CD4-positive, alpha-beta T cell (primary cell): ENCODE measurements around the gene GUCD1. TPM values are rescaled to one million over a fixed set of nuclear protein-coding genes. Genes with fewer than 3 reads are reported as not detected.
A peak's percentile ranks its signal among the peaks of the same experiment; 100 is the strongest.

Source experiments
- ATAC-seq: fragments of 200-7000 bp; cut with Tn5 transposase; one replicate; pipeline ENCODE4 v1.10.0; 2022; ENCODE audit warnings: mild to moderate bottlenecking; ENCODE audit not compliant: poor library complexity
- CTCF ChIA-PET: fragments of 350-600 bp; sonication (Branson Sonifier 250); formaldehyde crosslinking; loops from one replicate; lab custom pipeline; 2021; ENCODE audit warnings: antibody characterized with exemption, inconsistent platforms; lab: Charles Lee
- POLR2A ChIA-PET: fragments of 350-600 bp; sonication (Branson Sonifier 250); formaldehyde crosslinking; loops from one replicate; lab custom pipeline; 2021; ENCODE audit warnings: antibody characterized with exemption, inconsistent platforms; lab: Charles Lee
- DNase-seq, 14 experiments: peaks; one replicate each; pipeline ENCODE4 v3.0.0-alpha.2; 2013 to 2020; ENCODE audit warnings: mixed read lengths in 2 of 14
- H3K27ac ChIP-seq, 2 donors: one replicate each; pipeline versions ENCODE4 v1.5.1 to v1.7.0; 2013; ENCODE audit warnings: low read length in 2 of 2, low read depth in 1 of 2, mild to moderate bottlenecking in 1 of 2
- H3K27me3 ChIP-seq, 2 experiments: 1 replicate in 1 of 2; 2 replicates in 1 of 2; pipeline versions ENCODE4 v1.6.1 to v1.7.0; 2013; ENCODE audit warnings: low read length in 2 of 2, control low read depth in 1 of 2, mild to moderate bottlenecking in 1 of 2, moderate library complexity in 1 of 2; ENCODE audit not compliant: insufficient read depth in 2 of 2, control insufficient read depth in 1 of 2
- H3K36me3 ChIP-seq: one replicate; pipeline ENCODE4 v1.6.1; 2013; ENCODE audit warnings: low read length, control low read depth; ENCODE audit not compliant: insufficient read depth
- H3K4me1 ChIP-seq: one replicate; pipeline ENCODE4 v1.6.1; 2013; ENCODE audit warnings: low read length, control low read depth; ENCODE audit not compliant: insufficient read depth
- H3K4me3 ChIP-seq: one replicate; pipeline ENCODE4 v1.5.1; 2013; ENCODE audit warnings: mild to moderate bottlenecking, low read length, moderate library complexity
- H3K9me3 ChIP-seq, 2 experiments: 1 replicate in 1 of 2; 2 replicates in 1 of 2; pipeline versions ENCODE4 v1.6.1 to v1.7.0; 2013; ENCODE audit warnings: low read length in 2 of 2, mild to moderate bottlenecking in 2 of 2, control low read depth in 1 of 2, moderate library complexity in 1 of 2; ENCODE audit not compliant: control insufficient read depth in 1 of 2, insufficient read depth in 1 of 2
- H3K27ac Mint-ChIP-seq: one replicate; pipeline ENCODE4 v1.8.0; 2020; ENCODE audit warnings: mixed read lengths
- H3K27me3 Mint-ChIP-seq: one replicate; pipeline ENCODE4 v1.8.0; 2021; ENCODE audit warnings: mixed read lengths
- H3K36me3 Mint-ChIP-seq: one replicate; pipeline ENCODE4 v1.8.0; 2021; ENCODE audit warnings: low read depth, mixed read lengths
- H3K4me1 Mint-ChIP-seq: one replicate; pipeline ENCODE4 v1.8.0; 2021; ENCODE audit warnings: low read depth, mixed read lengths
- H3K4me3 Mint-ChIP-seq: one replicate; pipeline ENCODE4 v1.8.0; 2020; ENCODE audit warnings: mild to moderate bottlenecking, mixed read lengths
- H3K9me3 Mint-ChIP-seq: one replicate; pipeline ENCODE4 v1.8.0; 2020; ENCODE audit warnings: mixed read lengths
- CTCF ChIP-seq: fragments of 200-600 bp; IDR thresholded peaks from one replicate; pipeline ENCODE4 v1.8.0; 2022; ENCODE audit warnings: antibody characterized with exemption, mild to moderate bottlenecking
- intact Hi-C, 2 experiments: fragments of 100-400 bp; cut with DNase I in 1 of 2; cut with micrococcal nuclease in 1 of 2; formaldehyde crosslinking; loops; one replicate each; pipeline versions ENCODE4 v1.15.1 to v1.9.0; 2023 to 2025; cut with DNase I, micrococcal nuclease
- total RNA-seq, 174 experiments: library from RNA in 2 of 174; stranded (reverse) in 2 of 174; gene quantifications; one replicate each; pipeline ENCODE4 v1.2.3 and lab custom pipeline; 2021 to 2026

GUCD1 gene
- total RNA-seq, 2 experiments from 2014 or later: 60.9 to 68.3 TPM

- H3K27ac Mint-ChIP-seq: peak overlapping the region; percentile 40
- Histone ChIP-seq H3K27me3 (no peaks in the 10 kb centered on the region), H3K9me3 (no peaks in the 10 kb centered on the region), H3K27ac (no peak overlapping the region), H3K4me3 (no peak overlapping the region), H3K36me3 (peaks cover 7% of the 10 kb centered on the region), H3K4me1 (no peaks in the 10 kb centered on the region)
- ATAC-seq (no peak), DNase-seq (no peak)
- ChIA-PET CTCF (no interaction called here), POLR2A (no interaction called here)
- no peaks in the 10 kb centered on the region for H3K27me3 Mint-ChIP-seq
- intact Hi-C loops: no loop called here
- no peaks in the 10 kb centered on the region for H3K4me1 Mint-ChIP-seq
- no peaks in the 10 kb centered on the region for H3K9me3 Mint-ChIP-seq
- no peak overlapping the region for H3K4me3 Mint-ChIP-seq
- H3K36me3 Mint-ChIP-seq: peaks cover 22% of the 10 kb centered on the region
- no peak for TF ChIP-seq CTCF
These were observed 24.3 kb upstream of the GUCD1 start for GRCh38 chr22:24579258-24579601.

GRCh38 chr22:24578355-24579257 lies 23.7 kb upstream of the GUCD1 start:
- H3K4me1 Mint-ChIP-seq: no peaks in the 10 kb centered on the region
- DNase-seq (no peak), ATAC-seq (no peak)
- ChIA-PET CTCF (interaction anchor here (0.9 kb wide), 1 partner anchor 13 kb away, joined by 3 read pairs; no protein-coding TSS in a partner anchor), POLR2A (no interaction called here)
- H3K27ac Mint-ChIP-seq: peak overlapping the region; percentile 40
- no peak overlapping the region for H3K4me3 Mint-ChIP-seq
- Histone ChIP-seq H3K9me3 (no peaks in the 10 kb centered on the region), H3K4me3 (no peak overlapping the region), H3K4me1 (no peaks in the 10 kb centered on the region), H3K36me3 (peaks cover 13% of the 10 kb centered on the region), H3K27ac (no peak overlapping the region), H3K27me3 (no peaks in the 10 kb centered on the region)
- H3K36me3 Mint-ChIP-seq: peaks cover 27% of the 10 kb centered on the region
- no peaks in the 10 kb centered on the region for H3K9me3 Mint-ChIP-seq
- intact Hi-C loops: no loop called here
- TF ChIP-seq CTCF: no peak
- H3K27me3 Mint-ChIP-seq: no peaks in the 10 kb centered on the region

- peaks cover 32% of the 10 kb centered on the region for H3K36me3 ChIP-seq
- Mint-ChIP-seq H3K27ac (no peak overlapping the region), H3K27me3 (no peaks in the 10 kb centered on the region), H3K9me3 (no peaks in the 10 kb centered on the region), H3K36me3 (peaks cover 45% of the 10 kb centered on the region), H3K4me1 (no peaks in the 10 kb centered on the region), H3K4me3 (no peak overlapping the region)
- ChIA-PET CTCF (no interaction called here), POLR2A (no interaction called here)
- DNase-seq (no peak), ATAC-seq (no peak)
- H3K27ac ChIP-seq: no peak overlapping the region
- intact Hi-C loops: no loop called here
- no peaks in the 10 kb centered on the region for H3K9me3 ChIP-seq
- no peak for TF ChIP-seq CTCF
- no peaks in the 10 kb centered on the region for H3K4me1 ChIP-seq
- no peaks in the 10 kb centered on the region for H3K27me3 ChIP-seq
- no peak overlapping the region for H3K4me3 ChIP-seq
These were observed 21.8 kb upstream of the GUCD1 start for GRCh38 chr22:24576778-24577177.
